ENCODE data around the gene PAPOLB.

The PAPOLB gene

DNA sequence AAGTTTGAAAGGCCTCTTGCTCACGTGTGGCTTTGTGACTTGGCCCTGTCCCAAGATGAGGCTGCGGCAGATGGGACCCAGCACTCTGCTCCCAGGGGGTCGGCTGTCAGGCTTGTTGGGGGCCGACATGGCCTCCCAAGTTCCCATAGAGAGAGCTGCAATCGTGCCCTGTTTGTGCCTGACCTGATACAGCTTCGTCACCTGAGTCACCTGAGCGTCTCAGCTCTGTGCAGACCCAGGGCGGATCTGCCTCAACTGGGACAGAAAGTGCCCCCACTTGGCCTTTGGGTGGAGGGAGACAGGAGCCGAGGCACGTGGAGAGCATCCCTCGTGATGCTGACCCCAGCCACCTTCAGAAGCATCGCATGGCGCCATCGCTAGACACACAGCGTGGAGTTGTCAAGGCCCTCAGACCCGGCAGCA lies 21.7 kb downstream of the PAPOLB start:
- no peak for DNase-seq

DNA sequence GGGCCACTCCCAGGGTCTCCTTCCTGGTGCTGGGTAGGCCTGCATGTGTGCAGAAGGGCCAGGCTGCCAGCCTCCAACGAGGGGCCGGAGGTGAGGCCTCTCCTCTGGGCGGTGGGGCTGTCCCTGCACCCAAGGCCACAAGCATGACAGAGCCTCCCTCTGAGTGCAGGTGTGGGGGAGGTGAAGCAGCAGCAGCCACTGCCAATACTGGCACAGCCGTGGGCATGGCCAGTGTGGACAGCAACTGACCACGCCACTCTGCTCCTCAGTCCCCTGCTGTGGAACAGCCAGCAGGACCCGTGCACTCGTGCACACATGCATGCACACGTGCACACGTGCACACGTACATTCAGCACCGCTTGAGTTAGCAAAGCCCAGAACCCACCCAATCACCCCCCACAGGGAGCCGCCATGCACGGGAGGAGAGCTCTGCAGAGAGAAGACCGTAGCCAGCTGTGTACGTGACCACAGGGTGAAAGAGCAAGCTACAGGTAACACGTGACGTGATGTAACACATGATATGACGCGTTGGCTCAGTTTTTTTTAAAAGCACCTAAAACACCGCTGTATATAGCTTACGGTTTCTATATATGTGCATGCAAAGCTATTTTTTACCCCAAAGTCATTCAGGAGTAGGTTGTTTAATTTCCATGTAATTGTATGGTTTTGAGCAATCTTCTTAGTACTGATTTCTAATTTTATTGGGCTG lies 23.1 kb downstream of the PAPOLB start:
- DNase-seq = no peak

DNA sequence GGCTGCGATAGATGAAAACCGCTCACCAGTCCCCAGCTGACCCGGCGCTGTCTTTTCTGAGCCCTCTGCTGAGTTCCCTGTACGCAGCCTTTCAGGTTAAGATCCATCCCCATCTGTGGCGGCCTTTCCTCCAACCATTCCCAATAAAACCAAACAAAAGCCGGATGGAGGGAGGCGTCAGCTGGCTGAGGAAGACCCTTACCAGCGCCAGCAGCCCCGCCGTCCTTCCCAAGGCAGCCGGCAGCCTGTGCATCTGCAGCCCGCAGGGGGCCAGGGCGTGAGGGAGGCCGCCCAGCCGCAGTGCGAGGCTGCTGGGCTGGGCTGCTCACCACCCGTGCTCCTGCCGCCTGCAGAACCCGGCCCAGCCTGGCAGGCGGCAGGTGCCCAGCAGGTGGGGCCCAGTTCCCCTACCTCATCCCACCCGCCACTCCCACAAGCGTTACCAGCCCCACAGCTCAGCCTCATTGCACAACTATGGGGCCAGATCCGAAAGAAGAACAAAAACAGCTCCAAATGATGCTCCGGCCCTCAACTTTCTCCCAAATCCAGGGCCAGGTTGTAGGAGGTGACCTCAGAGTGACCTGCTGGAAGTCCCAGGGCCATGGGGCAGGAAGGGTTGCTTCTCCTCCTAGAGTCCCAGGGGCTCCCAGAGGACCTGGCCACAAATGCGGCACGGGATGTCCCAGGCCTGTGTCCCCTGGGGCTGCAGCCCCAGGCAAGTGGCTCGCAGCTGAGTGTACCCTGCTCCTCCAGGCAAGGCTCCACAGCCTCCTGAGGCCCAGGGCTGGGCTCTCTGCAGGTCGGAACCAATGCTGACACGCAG lies 23.8 kb downstream of the PAPOLB start:
- DNase-seq = peak; percentile 32

DNA sequence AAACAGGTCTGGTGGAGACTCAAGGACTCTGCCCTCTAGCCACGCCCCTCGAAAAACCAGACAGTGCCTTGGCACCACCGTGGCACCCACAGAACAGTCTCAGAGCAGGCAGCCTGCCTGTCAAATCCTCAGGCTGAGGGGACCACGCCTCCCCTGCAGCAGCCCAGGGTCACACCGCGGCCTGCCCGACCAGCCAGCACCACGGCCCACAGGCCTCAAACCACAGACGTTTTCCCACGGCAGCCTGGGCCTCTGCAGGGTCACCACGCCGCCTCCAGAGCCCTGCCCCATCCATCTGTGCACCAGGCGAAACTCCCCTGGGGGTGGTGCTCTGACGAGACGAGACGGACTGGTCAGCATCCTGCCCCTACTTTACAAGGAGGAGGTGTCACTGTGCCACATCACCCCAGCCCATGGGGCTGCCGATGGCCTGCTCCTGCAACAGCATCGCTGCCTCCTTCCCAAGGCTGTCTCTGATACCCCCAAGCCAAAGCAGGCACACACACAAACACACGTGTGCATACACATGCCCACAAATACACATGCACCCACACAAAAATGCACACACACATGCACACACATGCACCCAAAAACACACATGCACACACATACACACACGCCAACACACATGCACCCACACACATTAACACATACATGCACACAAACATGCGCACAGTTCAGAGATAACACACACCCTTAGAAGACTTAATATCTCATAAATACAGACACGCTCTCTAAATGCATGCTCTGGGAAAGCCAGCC lies 24.6 kb downstream of the PAPOLB start:
- no peak for DNase-seq

DNA sequence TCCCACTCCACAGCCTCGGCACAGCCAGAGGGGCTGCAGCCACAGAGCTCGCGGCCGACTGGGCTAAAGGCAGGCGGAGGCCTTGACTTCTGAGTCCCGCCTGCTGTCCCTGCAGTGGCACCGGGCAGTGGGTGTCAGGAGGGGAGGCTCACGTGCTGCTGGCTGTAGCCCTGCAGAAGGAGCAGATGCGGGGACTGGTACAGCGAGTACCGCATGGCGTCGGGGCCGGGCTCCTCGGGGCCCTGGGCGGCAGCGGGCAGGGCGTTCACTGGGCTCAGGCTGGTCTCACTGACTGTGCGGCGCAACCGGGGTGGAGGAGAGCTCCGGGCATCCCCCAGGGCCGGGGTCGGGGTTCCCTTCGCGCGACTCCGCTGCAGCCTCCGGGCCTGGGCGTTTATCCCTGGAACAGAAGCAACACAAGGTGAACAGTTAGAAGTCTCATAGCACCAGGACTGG lies 25.6 kb downstream of the PAPOLB start:
- no peak for DNase-seq

DNA sequence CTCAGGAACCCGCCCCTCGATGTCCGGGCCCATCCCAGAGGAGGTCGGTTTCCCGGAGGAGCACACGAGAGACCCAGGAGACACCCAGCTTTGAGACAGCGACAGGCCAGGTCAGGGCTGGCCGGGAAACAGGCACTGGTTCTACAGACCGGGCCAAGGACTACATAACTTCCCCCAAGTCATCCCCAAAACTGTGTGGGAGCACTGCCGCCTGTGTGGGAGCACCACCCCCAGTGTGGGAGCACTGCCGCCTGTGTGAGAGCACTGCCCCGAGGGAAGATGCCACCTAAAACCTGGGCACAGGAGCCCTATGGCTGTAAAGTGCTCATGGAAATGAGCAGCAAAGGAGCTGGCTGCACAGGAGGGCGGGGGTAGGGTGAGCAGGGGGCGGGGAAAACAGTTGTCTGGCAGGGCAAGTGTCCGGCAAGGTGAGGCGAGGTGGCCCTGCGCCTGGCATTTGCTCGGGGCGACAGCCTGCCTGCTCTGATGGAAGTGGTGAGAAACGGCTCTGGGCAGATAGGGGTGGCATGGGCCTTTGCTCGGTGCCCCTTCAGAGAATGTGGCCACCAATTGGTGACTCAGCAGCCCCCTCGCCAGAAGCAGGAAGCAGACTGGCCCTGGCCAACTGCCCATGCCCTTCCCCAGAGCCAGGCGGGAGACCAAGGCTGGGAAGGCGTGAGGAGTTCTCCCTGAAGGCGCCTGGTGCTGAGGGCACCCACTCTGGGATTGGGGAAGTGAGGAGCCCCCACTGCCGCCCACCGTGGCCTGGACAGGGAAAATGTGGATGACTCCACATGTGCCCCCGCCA lies 26.2 kb downstream of the PAPOLB start:
- DNase-seq = no peak

DNA sequence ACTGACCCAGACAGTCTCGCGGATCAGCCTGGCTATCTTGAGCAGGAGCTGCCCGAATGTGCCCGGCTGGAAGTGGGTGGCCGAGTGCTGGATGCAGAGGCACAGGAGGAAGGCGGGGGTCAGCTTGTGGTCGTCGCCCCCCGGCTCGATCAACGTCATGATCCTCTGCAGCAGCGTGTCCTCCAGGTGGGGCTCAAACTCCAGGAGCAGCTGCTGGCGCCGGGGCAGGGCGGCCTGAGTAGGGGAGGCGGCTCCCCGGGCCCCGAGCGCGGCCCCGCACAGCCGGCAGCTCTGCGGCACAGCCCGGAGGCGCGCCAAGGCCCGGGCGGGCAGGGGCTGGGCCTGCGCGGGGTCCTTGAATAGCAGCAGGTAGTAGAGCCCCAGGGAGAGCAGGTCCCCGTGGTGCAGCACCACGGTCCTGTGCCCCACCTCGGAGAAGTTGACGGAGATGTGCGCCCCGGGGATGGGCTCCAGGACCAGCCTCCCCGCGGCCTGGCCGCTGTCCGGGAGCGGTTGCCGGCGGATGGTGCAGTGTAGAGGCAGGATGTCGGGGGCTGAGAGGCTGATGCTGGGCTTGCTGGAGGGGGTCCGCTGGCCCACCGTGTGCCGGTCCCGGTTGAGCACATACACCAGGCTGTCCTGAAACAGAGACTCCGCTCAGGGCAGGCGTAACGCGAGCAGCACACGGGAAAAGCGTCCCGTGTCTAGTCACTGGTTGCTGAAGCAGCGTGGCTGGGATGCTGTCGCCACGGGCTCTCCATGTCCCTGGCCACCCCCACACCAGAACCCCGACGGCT lies 27.0 kb downstream of the PAPOLB start:
- no peak for DNase-seq

DNA sequence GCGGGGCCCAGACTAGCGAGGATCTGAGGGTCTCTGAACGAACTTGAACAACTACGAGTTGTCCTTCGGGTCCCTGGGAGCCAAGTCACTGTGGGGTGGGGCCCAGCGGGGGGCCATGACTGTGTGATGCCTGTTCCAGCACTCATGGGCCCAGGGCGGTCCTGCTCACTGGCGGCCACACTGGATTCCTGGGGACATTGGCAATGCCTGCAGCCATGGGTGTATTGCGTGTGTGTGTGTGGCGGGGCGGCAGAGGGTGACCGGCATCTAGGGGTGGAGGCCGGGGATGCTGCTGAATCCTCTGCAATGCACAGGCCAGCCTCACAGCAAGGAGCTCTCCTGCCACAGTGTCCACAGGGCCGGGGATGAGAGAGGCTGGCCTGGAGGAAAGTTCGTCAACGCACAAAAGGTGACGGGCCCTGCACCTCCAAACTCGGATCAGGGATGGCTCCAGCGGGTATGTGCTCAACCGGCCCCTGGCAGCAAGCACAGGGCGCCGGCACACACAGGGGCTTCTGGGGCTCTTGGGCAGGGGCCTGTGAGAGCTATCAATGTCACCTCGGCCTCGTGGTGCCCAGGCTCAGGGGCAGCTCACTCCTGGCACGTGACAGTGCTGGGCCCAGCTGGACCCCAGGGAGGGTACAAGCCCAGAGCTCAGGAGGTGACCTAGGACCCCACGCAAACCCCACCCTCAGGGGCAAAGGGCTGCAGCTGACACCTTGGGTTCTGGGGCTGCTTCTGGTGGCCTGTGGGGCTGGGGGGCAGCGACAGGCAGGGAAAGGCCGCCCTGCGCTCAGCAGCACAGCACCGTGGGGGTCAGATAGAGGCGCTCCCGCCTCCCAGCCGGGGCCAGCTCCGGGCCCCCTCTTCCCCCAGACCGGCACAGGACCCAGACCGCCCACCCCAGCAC lies 27.9 kb downstream of the PAPOLB start:
- DNase-seq = no peak

DNA sequence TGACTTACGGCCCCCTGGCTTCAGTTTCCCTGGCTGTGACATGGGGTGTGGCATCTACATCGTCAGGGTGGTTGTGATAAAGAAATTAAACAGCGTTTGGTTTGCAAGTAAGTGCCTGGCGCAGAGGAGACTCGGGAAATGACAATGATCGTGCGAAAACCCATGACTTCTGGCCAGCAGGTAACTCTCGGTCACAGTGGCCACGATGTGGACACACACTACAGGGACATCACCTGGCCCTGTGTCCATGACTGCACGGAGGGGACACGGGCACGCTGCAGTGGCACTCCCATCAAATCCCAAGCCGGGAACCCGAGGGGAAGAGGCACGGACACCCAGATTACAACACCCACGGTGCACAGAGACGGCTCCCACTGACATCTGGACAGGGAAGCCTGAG lies 28.7 kb downstream of the PAPOLB start:
- DNase-seq = no peak

DNA sequence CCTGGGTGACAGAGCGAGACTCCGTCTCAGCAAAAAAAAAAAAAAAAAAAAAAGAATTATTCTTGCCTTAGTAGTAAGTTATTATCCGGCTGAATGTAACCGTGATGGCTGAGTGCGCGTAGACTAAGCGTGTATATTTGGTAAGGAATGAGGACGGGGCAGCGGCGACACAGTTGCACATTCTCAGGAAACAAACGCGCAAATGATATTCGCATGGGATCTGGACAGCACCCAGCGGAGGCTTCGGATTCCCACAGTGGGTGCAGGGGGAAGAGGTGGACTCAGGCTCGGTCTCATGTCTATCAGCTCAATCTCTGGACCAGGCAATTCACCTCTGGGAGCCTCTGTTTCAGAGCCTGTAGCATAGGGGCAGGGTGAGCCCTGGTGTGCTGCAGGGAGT lies 29.1 kb downstream of the PAPOLB start:
- DNase-seq = no peak

DNA sequence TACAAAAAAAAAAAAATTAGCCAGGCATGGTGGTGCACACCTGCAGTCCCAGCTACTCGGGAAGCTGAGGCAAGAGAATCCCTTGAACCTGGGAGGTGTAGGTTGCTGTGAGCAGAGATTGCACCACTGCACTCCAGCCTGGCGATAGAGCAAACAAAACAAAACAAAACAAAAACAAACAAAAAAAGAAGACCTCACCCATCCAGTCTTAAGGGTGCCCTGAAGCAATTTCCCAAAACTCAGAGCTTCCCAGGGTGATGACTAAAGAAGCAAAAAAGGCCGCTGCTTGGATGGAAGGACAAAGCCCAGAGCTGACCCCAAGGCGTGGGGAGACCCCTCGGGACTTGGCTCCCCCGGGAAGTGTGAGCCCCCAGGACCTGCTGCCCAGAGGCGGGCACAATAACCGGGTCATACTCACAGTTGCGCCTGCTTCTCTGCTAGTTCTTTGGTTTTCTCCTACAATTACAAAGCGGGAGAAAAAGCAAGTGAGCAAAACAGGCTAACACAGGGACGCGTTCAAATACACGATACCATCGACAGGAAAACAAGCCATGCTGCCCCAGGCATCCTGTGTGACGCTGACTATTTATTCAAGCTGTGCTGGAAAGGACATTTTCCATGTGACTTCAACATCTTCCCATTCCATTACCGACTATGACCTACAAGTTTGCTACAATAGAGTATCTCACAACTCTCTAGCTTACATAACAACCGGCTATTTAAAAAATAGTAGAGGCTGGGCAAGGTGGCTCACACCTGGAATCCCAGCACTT lies 29.9 kb downstream of the PAPOLB start:
- DNase-seq = no peak

DNA sequence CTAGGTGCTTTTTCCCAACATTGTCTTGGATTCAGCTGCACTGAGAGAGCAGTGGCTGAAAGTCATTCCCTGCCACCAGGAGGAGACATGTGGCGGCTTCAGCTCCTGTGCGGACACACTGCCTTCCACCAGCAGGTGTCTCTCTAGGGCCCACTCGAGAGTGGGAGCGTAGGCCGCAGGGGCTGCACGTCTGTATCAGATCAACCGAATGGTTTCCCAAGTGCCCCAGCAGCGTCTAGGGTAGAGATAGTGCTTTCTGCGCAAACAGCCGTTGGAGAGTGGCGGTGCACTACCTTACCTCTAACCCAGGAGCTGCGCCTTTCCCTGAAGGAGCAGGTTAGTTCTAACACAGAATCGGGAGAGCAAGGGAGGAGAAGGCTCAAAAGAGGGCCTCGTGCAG lies 31.7 kb downstream of the PAPOLB start:
- peak; percentile 14 for DNase-seq

DNA sequence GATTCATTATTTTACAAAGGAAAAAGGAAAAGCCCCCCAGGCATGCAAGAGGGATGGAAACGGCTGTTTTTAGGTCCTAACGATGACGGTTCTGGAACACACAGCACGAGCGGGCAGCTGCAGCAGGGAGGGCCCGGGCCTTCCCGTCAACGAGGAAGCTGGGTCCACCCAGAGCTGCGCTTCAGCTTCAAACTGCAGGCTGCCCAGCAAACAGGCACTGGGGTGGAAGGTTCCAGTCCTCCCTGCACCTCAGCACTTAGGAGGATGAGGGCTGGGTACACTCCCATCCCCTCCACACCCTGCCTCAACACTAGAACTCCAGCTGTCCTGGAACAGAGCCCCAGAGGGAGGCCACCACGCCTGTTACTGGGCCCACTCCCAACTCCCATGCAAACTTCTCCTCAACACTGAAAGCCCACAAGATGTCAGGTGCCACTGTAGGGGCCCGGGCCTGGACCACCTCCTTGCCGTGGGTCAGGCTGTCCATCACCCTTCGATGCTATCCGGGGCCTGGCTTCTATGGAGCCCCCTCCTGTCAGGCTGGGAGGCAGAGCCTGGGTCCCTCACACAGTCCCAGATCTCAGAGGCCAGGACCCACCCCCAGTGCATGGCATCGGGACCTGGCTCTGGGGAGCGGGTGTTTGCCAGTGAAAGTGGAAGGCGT lies 33.0 kb downstream of the PAPOLB start:
- no peak for DNase-seq

DNA sequence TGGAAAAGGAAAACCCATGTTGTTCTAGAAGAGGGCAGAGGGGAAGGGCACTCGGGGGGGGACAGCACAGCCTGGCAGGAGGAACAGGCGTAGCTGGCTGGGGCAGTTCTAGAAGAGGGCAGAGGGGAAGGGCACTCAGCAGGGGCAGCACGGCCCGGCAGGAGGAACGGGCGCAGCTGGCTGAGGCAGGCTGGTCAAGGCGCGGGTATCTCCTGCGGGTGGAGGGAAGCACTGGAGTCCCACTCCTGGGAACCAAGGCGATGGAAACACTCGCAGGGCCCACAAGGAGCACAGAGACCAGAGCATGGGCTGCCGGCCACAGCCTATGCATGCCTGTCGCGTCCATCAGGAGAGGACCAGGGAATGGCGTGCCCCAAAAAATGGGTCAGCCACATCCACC lies 36.7 kb downstream of the PAPOLB start:
- no peak for DNase-seq

DNA sequence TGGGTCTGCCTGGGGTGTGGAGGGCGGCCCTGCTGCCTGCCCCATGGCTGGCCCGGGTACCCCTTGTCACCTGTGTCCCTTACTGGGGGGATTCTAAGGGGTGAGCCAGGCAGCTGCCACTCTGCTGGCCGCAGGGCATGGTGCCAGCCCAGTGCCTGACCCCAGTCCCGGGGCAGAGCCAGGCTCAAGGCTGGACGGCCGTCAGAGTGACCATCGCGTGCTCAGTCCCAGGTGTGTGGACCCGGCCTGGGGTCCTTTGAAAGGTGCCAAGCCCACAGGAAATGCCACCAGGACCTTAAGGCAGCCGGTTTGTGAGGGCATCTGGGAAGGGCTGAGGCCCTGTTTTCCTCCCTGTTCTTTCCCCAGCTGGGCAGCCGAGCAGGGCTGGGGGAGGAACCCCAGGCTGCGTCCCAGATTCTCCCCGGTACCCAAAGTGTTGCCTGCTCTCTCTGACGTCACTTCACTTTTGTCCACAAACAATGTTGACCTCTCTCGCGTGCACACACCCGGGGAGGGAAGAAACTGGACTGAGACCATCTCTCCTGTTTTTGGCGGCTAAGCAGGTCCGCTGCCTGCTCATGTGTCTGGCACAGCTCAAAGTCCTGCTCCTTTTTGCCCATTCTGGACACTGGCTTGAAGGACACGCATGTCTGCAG lies 37.6 kb downstream of the PAPOLB start:
- DNase-seq = no peak

DNA sequence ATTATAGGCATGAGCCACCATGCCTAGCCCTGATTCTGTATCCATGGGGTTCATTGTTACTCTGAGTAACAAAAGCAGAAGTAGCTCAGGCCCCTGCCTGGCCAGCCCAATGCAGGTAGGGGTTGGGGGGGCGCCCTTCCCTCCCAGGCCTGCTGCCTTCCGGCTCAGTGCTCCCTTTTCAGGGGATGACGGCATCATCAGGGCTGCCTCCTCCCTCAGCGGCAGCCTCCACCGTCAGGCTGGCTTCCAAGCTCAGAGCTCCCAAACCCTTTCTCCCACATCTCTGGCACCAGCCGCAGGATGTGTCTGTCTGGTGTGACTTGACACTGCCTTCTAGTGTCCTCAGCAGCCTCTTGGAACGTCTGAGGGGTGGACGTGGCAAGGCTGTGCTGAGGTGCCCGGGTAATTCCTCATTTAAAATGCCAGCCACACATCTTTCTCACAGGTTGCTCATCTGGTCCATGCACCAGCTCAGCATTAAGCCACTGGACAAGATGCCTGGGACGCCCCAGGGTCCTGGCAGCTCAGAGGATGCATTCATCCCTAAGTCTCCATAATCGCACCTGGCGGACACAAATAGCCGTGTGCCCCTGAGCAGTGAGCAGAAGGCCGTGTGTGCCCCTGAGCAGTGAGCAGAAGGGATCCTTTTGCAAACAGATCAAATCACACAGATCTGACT lies 38.2 kb downstream of the PAPOLB start:
- DNase-seq = no peak

DNA sequence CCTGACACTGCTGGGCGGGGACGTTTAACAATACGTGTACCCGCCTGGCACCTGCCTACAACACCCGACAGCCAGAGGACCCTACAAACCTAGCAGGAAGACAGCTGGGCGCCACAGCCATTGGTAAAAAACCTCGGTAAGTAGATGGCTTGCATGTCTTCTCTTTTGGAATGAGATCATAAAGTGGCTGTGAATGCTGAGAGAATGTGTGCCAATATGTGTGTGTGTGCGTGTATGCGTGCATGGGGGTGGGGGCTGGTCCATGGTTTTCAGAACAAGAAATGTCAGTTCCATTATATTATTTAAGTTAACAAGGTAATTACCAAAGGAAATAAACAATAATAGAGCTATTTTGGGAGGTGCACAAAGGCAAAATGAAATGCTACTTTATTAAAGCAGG lies 39.2 kb downstream of the PAPOLB start:
- no peak for DNase-seq

DNA sequence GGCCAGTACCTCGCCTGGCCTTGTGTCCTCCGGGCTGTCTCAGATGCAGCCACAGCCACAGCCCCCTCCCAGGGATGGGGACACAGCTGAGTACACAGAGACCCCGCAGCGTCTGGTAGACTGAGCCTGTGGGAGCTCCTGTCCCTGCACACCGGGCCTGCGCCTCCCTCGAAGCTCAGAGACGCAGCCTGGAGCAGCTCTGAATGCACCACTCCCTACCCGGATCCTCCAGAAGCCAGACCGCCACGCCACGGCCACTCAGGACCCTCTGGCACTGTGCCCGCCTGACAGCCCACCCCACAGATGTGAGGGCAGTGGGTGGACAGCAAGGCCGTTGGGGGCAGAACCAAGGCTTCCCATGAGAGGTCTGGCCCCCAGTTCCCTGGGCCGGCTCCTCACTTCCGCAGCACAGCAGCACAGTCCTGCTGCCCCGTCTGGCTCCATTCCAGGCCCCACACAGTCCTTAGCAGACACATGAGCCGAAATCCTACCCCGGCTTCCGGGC lies 40.8 kb downstream of the PAPOLB start:
- DNase-seq = no peak
